ENCODE measurements around the gene SNAPC1.
"Not testable (repeated sequence)": the region's sequence is repeated elsewhere in the genome, so short reads cannot be mapped to it uniquely, and the experiment has no call there.

Gene SNAPC1

GRCh38 chr14:61739133-61739532 lies 23.1 kb upstream of the SNAPC1 start:
- H3K9ac ChIP-seq (ENCODE audit: low read depth, low read length): no peak overlapping the region
- H3K9me3 ChIP-seq (ENCODE audit: control insufficient read depth, insufficient read depth, low read length): no peaks in the 10 kb centered on the region
- no peaks in the 10 kb centered on the region for H3K4me1 ChIP-seq (ENCODE audit: insufficient read depth, low read length)
- peaks cover 34% of the 10 kb centered on the region for H3K36me3 ChIP-seq (ENCODE audit: insufficient read depth, low read length)

GRCh38 chr14:61742371-61742770 lies 19.8 kb upstream of the SNAPC1 start:
- no peaks in the 10 kb centered on the region for H3K9me3 ChIP-seq (ENCODE audit: control insufficient read depth, insufficient read depth, low read length)
- H3K4me1 ChIP-seq (ENCODE audit: insufficient read depth, low read length): no peaks in the 10 kb centered on the region
- peaks cover 31% of the 10 kb centered on the region for H3K36me3 ChIP-seq (ENCODE audit: insufficient read depth, low read length)
- no peak overlapping the region for H3K9ac ChIP-seq (ENCODE audit: low read depth, low read length)

GRCh38 chr14:61744238-61744637 lies 18.0 kb upstream of the SNAPC1 start:
- H3K36me3 ChIP-seq (ENCODE audit: insufficient read depth, low read length): peaks cover 19% of the 10 kb centered on the region
- H3K9ac ChIP-seq (ENCODE audit: low read depth, low read length): no peak overlapping the region
- no peaks in the 10 kb centered on the region for H3K4me1 ChIP-seq (ENCODE audit: insufficient read depth, low read length)
- no peaks in the 10 kb centered on the region for H3K9me3 ChIP-seq (ENCODE audit: control insufficient read depth, insufficient read depth, low read length)

- not testable (repeated sequence) for H3K9ac ChIP-seq (ENCODE audit: low read depth, low read length); H3K9me3 ChIP-seq (ENCODE audit: control insufficient read depth, insufficient read depth, low read length); H3K4me1 ChIP-seq (ENCODE audit: insufficient read depth, low read length)
- peaks cover 11% of the 10 kb centered on the region for H3K36me3 ChIP-seq (ENCODE audit: insufficient read depth, low read length)
Observed at GRCh38 chr14:61746346-61746745, 15.9 kb upstream of the SNAPC1 start.

- Histone ChIP-seq H3K36me3 (ENCODE audit: insufficient read depth, low read length) (peaks cover 11% of the 10 kb centered on the region), H3K9ac (ENCODE audit: low read depth, low read length) (no peak overlapping the region), H3K9me3 (ENCODE audit: control insufficient read depth, insufficient read depth, low read length) (no peaks in the 10 kb centered on the region), H3K4me1 (ENCODE audit: insufficient read depth, low read length) (no peaks in the 10 kb centered on the region)
Observed at GRCh38 chr14:61746881-61747280, 15.3 kb upstream of the SNAPC1 start.

- Histone ChIP-seq H3K9ac (ENCODE audit: low read depth, low read length) (no peak overlapping the region), H3K4me1 (ENCODE audit: insufficient read depth, low read length) (no peaks in the 10 kb centered on the region), H3K36me3 (ENCODE audit: insufficient read depth, low read length) (peaks cover 7% of the 10 kb centered on the region), H3K9me3 (ENCODE audit: control insufficient read depth, insufficient read depth, low read length) (no peaks in the 10 kb centered on the region)
Observed at GRCh38 chr14:61747342-61747741, 14.9 kb upstream of the SNAPC1 start.

- Histone ChIP-seq H3K9me3 (ENCODE audit: control insufficient read depth, insufficient read depth, low read length) (no peaks in the 10 kb centered on the region), H3K9ac (ENCODE audit: low read depth, low read length) (no peak overlapping the region), H3K4me1 (ENCODE audit: insufficient read depth, low read length) (no peaks in the 10 kb centered on the region; the same call in 1 of the 2 replicates), H3K36me3 (ENCODE audit: insufficient read depth, low read length) (peaks cover 5% of the 10 kb centered on the region; the same call in 1 of the 2 replicates)
Observed at GRCh38 chr14:61749264-61749663, 13.0 kb upstream of the SNAPC1 start.

GRCh38 chr14:61749867-61750266 lies 12.4 kb upstream of the SNAPC1 start:
- H3K9ac ChIP-seq (ENCODE audit: low read depth, low read length): no peak overlapping the region
- H3K9me3 ChIP-seq (ENCODE audit: control insufficient read depth, insufficient read depth, low read length): no peaks in the 10 kb centered on the region
- peaks cover 5% of the 10 kb centered on the region; the same call in 1 of the 2 replicates for H3K36me3 ChIP-seq (ENCODE audit: insufficient read depth, low read length)
- peaks cover under 1% of the 10 kb centered on the region; the same call in 1 of the 2 replicates for H3K4me1 ChIP-seq (ENCODE audit: insufficient read depth, low read length)

GRCh38 chr14:61750708-61751474 lies 11.3 kb upstream of the SNAPC1 start:
- Histone ChIP-seq H3K4me1 (ENCODE audit: insufficient read depth, low read length) (peaks cover 2% of the 10 kb centered on the region; the same call in 1 of the 2 replicates), H3K36me3 (ENCODE audit: insufficient read depth, low read length) (peaks cover 5% of the 10 kb centered on the region; the same call in 1 of the 2 replicates), H3K9me3 (ENCODE audit: control insufficient read depth, insufficient read depth, low read length) (no peaks in the 10 kb centered on the region; the same call in 1 of the 2 replicates), H3K9ac (ENCODE audit: low read depth, low read length) (peak overlapping the region; percentile 46; the same call in 1 of the 2 replicates)

GRCh38 chr14:61751475-61751989 lies 10.7 kb upstream of the SNAPC1 start:
- Histone ChIP-seq H3K9me3 (ENCODE audit: control insufficient read depth, insufficient read depth, low read length) (no peaks in the 10 kb centered on the region; the same call in 1 of the 2 replicates), H3K9ac (ENCODE audit: low read depth, low read length) (peak overlapping the region; percentile 46; the same call in 1 of the 2 replicates), H3K4me1 (ENCODE audit: insufficient read depth, low read length) (peaks cover 2% of the 10 kb centered on the region; the same call in 1 of the 2 replicates), H3K36me3 (ENCODE audit: insufficient read depth, low read length) (peaks cover 3% of the 10 kb centered on the region; the same call in 1 of the 2 replicates)

- H3K4me1 ChIP-seq (ENCODE audit: insufficient read depth, low read length): peaks cover 2% of the 10 kb centered on the region; the same call in 1 of the 2 replicates
- H3K9me3 ChIP-seq (ENCODE audit: control insufficient read depth, insufficient read depth, low read length): no peaks in the 10 kb centered on the region; the same call in 1 of the 2 replicates
- H3K9ac ChIP-seq (ENCODE audit: low read depth, low read length): no peak overlapping the region
- H3K36me3 ChIP-seq (ENCODE audit: insufficient read depth, low read length): no peaks in the 10 kb centered on the region
Observed at GRCh38 chr14:61752626-61753025, 9.6 kb upstream of the SNAPC1 start.

GRCh38 chr14:61753631-61754030 lies 8.6 kb upstream of the SNAPC1 start:
- Histone ChIP-seq H3K4me1 (ENCODE audit: insufficient read depth, low read length) (peaks cover 2% of the 10 kb centered on the region; the same call in 1 of the 2 replicates), H3K36me3 (ENCODE audit: insufficient read depth, low read length) (no peaks in the 10 kb centered on the region), H3K9ac (ENCODE audit: low read depth, low read length) (no peak overlapping the region)

GRCh38 chr14:61754627-61755381 lies 7.4 kb upstream of the SNAPC1 start:
- peaks cover 2% of the 10 kb centered on the region; the same call in 1 of the 2 replicates for H3K4me1 ChIP-seq (ENCODE audit: insufficient read depth, low read length)
- H3K36me3 ChIP-seq (ENCODE audit: insufficient read depth, low read length): no peaks in the 10 kb centered on the region
- no peaks in the 10 kb centered on the region; the same call in 1 of the 2 replicates for H3K9me3 ChIP-seq (ENCODE audit: control insufficient read depth, insufficient read depth, low read length)
- no peak overlapping the region for H3K9ac ChIP-seq (ENCODE audit: low read depth, low read length)

More at GRCh38 chr14:61753631-61754030, 8.6 kb upstream of the SNAPC1 start:
- H3K9me3 ChIP-seq (ENCODE audit: control insufficient read depth, insufficient read depth, low read length): no peaks in the 10 kb centered on the region; the same call in 1 of the 2 replicates

- H3K4me1 ChIP-seq (ENCODE audit: insufficient read depth, low read length); H3K9ac ChIP-seq (ENCODE audit: low read depth, low read length); H3K36me3 ChIP-seq (ENCODE audit: insufficient read depth, low read length); H3K9me3 ChIP-seq (ENCODE audit: control insufficient read depth, insufficient read depth, low read length): not testable (repeated sequence)
Observed at GRCh38 chr14:61755382-61755742, 6.9 kb upstream of the SNAPC1 start.

All from ES-I3 (cell line).